ENCODE data around the gene C18orf54. TPM values are rescaled to one million over a fixed set of nuclear protein-coding genes. Genes with fewer than 3 reads are reported as not detected.

C18orf54 gene
- polyA plus RNA-seq, 1 experiment: 1.1 TPM

GRCh38 chr18:54393648-54394294, 36.1 kb downstream of the C18orf54 start:
- Histone ChIP-seq H3K36me3 (ENCODE audit: control insufficient read depth, insufficient read depth, low read length) (no peaks in the 10 kb centered on the region), H3K27me3 (ENCODE audit: control insufficient read depth, insufficient read depth, low read length) (no peaks in the 10 kb centered on the region), H3K4me3 (ENCODE audit: low read depth, low read length) (no peak overlapping the region)
- DNase-seq (ENCODE audit: low read depth): no peak
- TF ChIP-seq CTCF (IDR thresholded peaks at IDR 0.05; ENCODE audit: insufficient read depth, low read depth, low read length): no peak
- ChIA-PET POLR2A (no interaction called here), CTCF (no interaction called here)

GRCh38 chr18:54396760-54397159, 39.1 kb downstream of the C18orf54 start:
- POLR2A ChIA-PET: no interaction called here
- CTCF ChIA-PET: no interaction called here

GRCh38 chr18:54405290-54405689, 47.6 kb downstream of the C18orf54 start:
- H3K4me3 ChIP-seq (ENCODE audit: low read depth, low read length): no peak overlapping the region
- no peaks in the 10 kb centered on the region; the same call in 1 of the 2 replicates for H3K27me3 ChIP-seq (ENCODE audit: control insufficient read depth, insufficient read depth, low read length)
- no peak for DNase-seq (ENCODE audit: low read depth)
- H3K36me3 ChIP-seq (ENCODE audit: control insufficient read depth, insufficient read depth, low read length): no peaks in the 10 kb centered on the region
- POLR2A ChIA-PET: no interaction called here
- TF ChIP-seq CTCF (IDR thresholded peaks at IDR 0.05; ENCODE audit: insufficient read depth, low read depth, low read length): no peak
- CTCF ChIA-PET: interaction anchor here (1.3 kb wide), 1 partner anchor 13 kb away, joined by 7 read pairs; no protein-coding TSS in a partner anchor

More at GRCh38 chr18:54396760-54397159, 39.1 kb downstream of the C18orf54 start:
- DNase-seq (ENCODE audit: low read depth): no peak
- TF ChIP-seq CTCF (IDR thresholded peaks at IDR 0.05; ENCODE audit: insufficient read depth, low read depth, low read length): no peak
- Histone ChIP-seq H3K36me3 (ENCODE audit: control insufficient read depth, insufficient read depth, low read length) (no peaks in the 10 kb centered on the region), H3K4me3 (ENCODE audit: low read depth, low read length) (no peak overlapping the region), H3K27me3 (ENCODE audit: control insufficient read depth, insufficient read depth, low read length) (no peaks in the 10 kb centered on the region)

GRCh38 chr18:54411781-54412180, 54.1 kb downstream of the C18orf54 start:
- no peak for DNase-seq (ENCODE audit: low read depth)
- no peak overlapping the region for H3K4me3 ChIP-seq (ENCODE audit: low read depth, low read length)
- ChIA-PET CTCF (interaction anchor here (1.7 to 2.0 kb wide), 2 partner anchors 19 to 260 kb away, joined by 5 to 7 read pairs; no protein-coding TSS in a partner anchor), POLR2A (no interaction called here)
- no peaks in the 10 kb centered on the region for H3K36me3 ChIP-seq (ENCODE audit: control insufficient read depth, insufficient read depth, low read length)
- TF ChIP-seq CTCF (IDR thresholded peaks at IDR 0.05; ENCODE audit: insufficient read depth, low read depth, low read length): no peak
- H3K27me3 ChIP-seq (ENCODE audit: control insufficient read depth, insufficient read depth, low read length): peaks cover 3% of the 10 kb centered on the region; the same call in 1 of the 2 replicates

- peaks cover 3% of the 10 kb centered on the region; the same call in 1 of the 2 replicates for H3K27me3 ChIP-seq (ENCODE audit: control insufficient read depth, insufficient read depth, low read length)
- TF ChIP-seq CTCF (IDR thresholded peaks at IDR 0.05; ENCODE audit: insufficient read depth, low read depth, low read length): no peak
- no peak overlapping the region for H3K4me3 ChIP-seq (ENCODE audit: low read depth, low read length)
- H3K36me3 ChIP-seq (ENCODE audit: control insufficient read depth, insufficient read depth, low read length): no peaks in the 10 kb centered on the region
- CTCF ChIA-PET: interaction anchor here (0.7 to 1.9 kb wide), 3 partner anchors 22 to 1311 kb away, joined by 3 to 8 read pairs (median 4); no protein-coding TSS in a partner anchor
- POLR2A ChIA-PET: no interaction called here
- DNase-seq (ENCODE audit: low read depth): no peak
Observed at GRCh38 chr18:54415086-54415485, 57.4 kb downstream of the C18orf54 start.

All from BJ (cell line).